GM13977 (cell line): ENCODE data around the gene QRICH1.

Source experiments
- DNase-seq: peaks from one replicate; pipeline ENCODE4 v3.0.0; 2012; ENCODE audit warnings: low spot score
- CTCF ChIP-seq: IDR thresholded peaks from 2 replicates; pipeline ENCODE4 v1.5.1; 2012; ENCODE audit warnings: mild to moderate bottlenecking, control low read depth; ENCODE audit not compliant: insufficient read depth; ENCODE audit errors: extremely low read depth, missing control alignments
- in situ Hi-C: fragments of 300-500 bp; cut with MboI; formaldehyde crosslinking; loops from one replicate; pipeline ENCODE4 v1.12.0; 2022; ENCODE audit warnings: low sequenced_read_pairs, low pct_unique_long_range_greater_than_20kb, mixed read lengths, inconsistent platforms; ENCODE audit not compliant: unreplicated experiment

Gene QRICH1

GRCh38 chr3:49092938-49093852 is 676 bp downstream of the QRICH1 start:
- peak; percentile 86 for DNase-seq
- no peak for TF ChIP-seq CTCF
- in situ Hi-C loops: no loop called here

- no peak for DNase-seq
- no peak for TF ChIP-seq CTCF
- in situ Hi-C loops: no loop called here
Observed at GRCh38 chr3:49081429-49081828, 12.4 kb downstream of the QRICH1 start.

- in situ Hi-C loops: no loop called here
- TF ChIP-seq CTCF: no peak
- DNase-seq: no peak
Observed at GRCh38 chr3:49079270-49079669, 14.6 kb downstream of the QRICH1 start.

- DNase-seq: no peak
- no peak for TF ChIP-seq CTCF
- in situ Hi-C loops: no loop called here
Observed at GRCh38 chr3:49076646-49077045, 17.2 kb downstream of the QRICH1 start.

- in situ Hi-C loops: no loop called here
- no peak for TF ChIP-seq CTCF
- no peak for DNase-seq
Observed at GRCh38 chr3:49076116-49076515, 17.8 kb downstream of the QRICH1 start.

- no peak for DNase-seq
- TF ChIP-seq CTCF: no peak
- in situ Hi-C loops: no loop called here
Observed at GRCh38 chr3:49058011-49058410, 35.9 kb downstream of the QRICH1 start.
